GM23338 (cell line): ENCODE data around the gene POP7. TPM values are rescaled to one million over a fixed set of nuclear protein-coding genes. Genes with fewer than 3 reads are reported as not detected.

Source experiments
- ATAC-seq: fragments of 200-7000 bp; cut with Tn5 transposase; 3 replicates; pipeline ENCODE4 v1.9.1; 2020
- DNase-seq: peaks from one replicate; pipeline ENCODE4 v3.0.0-alpha.2; 2015; ENCODE audit warnings: low spot score
- H2AFZ ChIP-seq: fragments of 200-600 bp; sonication (generic); 2 replicates; pipeline ENCODE4 v1.8.0; 2016; ENCODE audit warnings: antibody characterized with exemption, mild to moderate bottlenecking, moderate library complexity
- H3F3A ChIP-seq: fragments of 200-600 bp; sonication (generic); replicated peaks from 2 replicates; pipeline ENCODE4 v1.8.0; 2017; ENCODE audit warnings: antibody characterized with exemption, mixed run types, low read depth
- H3K27ac ChIP-seq: fragments of 200-600 bp; sonication (generic); 2 replicates; pipeline ENCODE4 v1.6.1; 2016; ENCODE audit warnings: low read depth
- H3K27me3 ChIP-seq: fragments of 200-600 bp; sonication (generic); 2 replicates; pipeline ENCODE4 v1.8.0; 2016; ENCODE audit warnings: mild to moderate bottlenecking, mixed run types, moderate library complexity; ENCODE audit not compliant: insufficient read depth
- H3K36me3 ChIP-seq: fragments of 200-600 bp; sonication (generic); 2 replicates; pipeline ENCODE4 v1.8.0; 2016; ENCODE audit warnings: mild to moderate bottlenecking; ENCODE audit not compliant: insufficient read depth
- H3K4me1 ChIP-seq: fragments of 200-600 bp; sonication (generic); 2 replicates; pipeline ENCODE4 v1.8.0; 2016; ENCODE audit warnings: mild to moderate bottlenecking, moderate library complexity; ENCODE audit not compliant: insufficient read depth
- H3K4me2 ChIP-seq: fragments of 200-600 bp; sonication (generic); 2 replicates; pipeline ENCODE4 v1.7.1; 2017; ENCODE audit warnings: mixed run types
- H3K4me3 ChIP-seq: fragments of 200-600 bp; sonication (generic); 2 replicates; pipeline ENCODE4 v1.6.1; 2016; ENCODE audit warnings: mixed run types
- H3K79me2 ChIP-seq: fragments of 200-600 bp; sonication (generic); replicated peaks from 2 replicates; pipeline ENCODE4 v1.8.0; 2017; ENCODE audit warnings: mild to moderate bottlenecking; ENCODE audit not compliant: insufficient read depth
- H3K9me2 ChIP-seq: fragments of 200-600 bp; sonication (generic); 2 replicates; pipeline ENCODE4 v1.8.0; 2017; ENCODE audit not compliant: insufficient read depth
- H4K20me1 ChIP-seq: fragments of 200-600 bp; sonication (generic); replicated peaks from 2 replicates; pipeline ENCODE4 v1.8.0; 2017; ENCODE audit warnings: mild to moderate bottlenecking; ENCODE audit not compliant: insufficient read depth
- H3K27ac Mint-ChIP-seq: 2 replicates; pipeline ENCODE4 v1.8.0; 2020; ENCODE audit warnings: inconsistent platforms, mild to moderate bottlenecking, moderate library complexity, mixed read lengths
- H3K27me3 Mint-ChIP-seq: 3 replicates; pipeline ENCODE4 v1.8.0; 2022; ENCODE audit warnings: low read depth, mild to moderate bottlenecking, moderate library complexity, mixed read lengths, inconsistent platforms; ENCODE audit not compliant: insufficient read depth, poor library complexity
- H3K36me3 Mint-ChIP-seq: 3 replicates; pipeline ENCODE4 v1.8.0; 2021; ENCODE audit warnings: low read depth, mild to moderate bottlenecking, inconsistent platforms, moderate library complexity, mixed read lengths
- H3K4me1 Mint-ChIP-seq: 3 replicates; pipeline ENCODE4 v1.8.0; 2020; ENCODE audit warnings: mild to moderate bottlenecking, inconsistent platforms, mixed read lengths
- H3K4me3 Mint-ChIP-seq: 3 replicates; pipeline ENCODE4 v1.8.0; 2021; ENCODE audit warnings: moderate library complexity, mild to moderate bottlenecking, inconsistent platforms, mixed read lengths
- H3K9me3 Mint-ChIP-seq: 3 replicates; pipeline ENCODE4 v1.8.0; 2020; ENCODE audit warnings: moderate library complexity, mild to moderate bottlenecking, inconsistent platforms, mixed read lengths
- CREB1 ChIP-seq: fragments of 250-450 bp; sonication (Bioruptor Pico); IDR thresholded peaks from 2 replicates; pipeline ENCODE4 v1.5.0; 2020; ENCODE audit warnings: low read depth, mild to moderate bottlenecking, moderate library complexity
- EZH2 ChIP-seq: fragments of 200-600 bp; sonication (generic); IDR thresholded peaks from one replicate; pipeline ENCODE4 v1.8.0; 2017; ENCODE audit warnings: antibody characterized with exemption, mild to moderate bottlenecking, low read depth; ENCODE audit not compliant: unreplicated experiment
- EZH2phosphoT487 ChIP-seq: fragments of 200-600 bp; sonication (generic); IDR thresholded peaks from one replicate; pipeline ENCODE4 v1.8.1; 2018; ENCODE audit warnings: antibody characterized with exemption; ENCODE audit not compliant: unreplicated experiment
- JUNB ChIP-seq: IDR thresholded peaks from one replicate; pipeline ENCODE4 v1.6.1; 2016; ENCODE audit warnings: antibody characterized with exemption; ENCODE audit not compliant: unreplicated experiment
- NANOG ChIP-seq: IDR thresholded peaks from 2 replicates; pipeline ENCODE4 v1.6.1; 2016; ENCODE audit warnings: antibody characterized with exemption, borderline replicate concordance
- STAT1 ChIP-seq: IDR thresholded peaks from one replicate; pipeline ENCODE4 v1.6.1; 2016; ENCODE audit warnings: antibody characterized with exemption; ENCODE audit not compliant: unreplicated experiment
- ZNF114 ChIP-seq: fragments of 250-450 bp; sonication (Bioruptor Pico); IDR thresholded peaks from 2 replicates; pipeline ENCODE4 v1.5.0; 2020; ENCODE audit warnings: mild to moderate bottlenecking, moderate library complexity
- ZNF331 ChIP-seq: fragments of 250-450 bp; sonication (Bioruptor Pico); IDR thresholded peaks from 2 replicates; pipeline ENCODE4 v1.5.0; 2020; ENCODE audit warnings: low read depth, mild to moderate bottlenecking, moderate library complexity
- polyA plus RNA-seq: library from polyadenylated mRNA; unstranded; fragments of >200 nt; fragmentation: Nextera tagmentation; extraction: Ambion mirVana; gene quantifications from 2 replicates; pipeline ENCODE4 v1.2.1, GENCODE V29; 2016
- total RNA-seq: library from RNA; depleted of rRNA; stranded (reverse); fragments of >200 nt; shearing (Covaris generic); gene quantifications from 2 replicates; pipeline ENCODE4 v1.2.3, GENCODE V29; 2014
- TF ChIP-seq, protein P1 (sequence below): fragments of 250-450 bp; sonication (Bioruptor Pico); IDR thresholded peaks from 2 replicates; pipeline ENCODE4 v1.5.0; 2020; ENCODE audit warnings: mild to moderate bottlenecking, moderate library complexity
- TF ChIP-seq, protein P2 (sequence below): IDR thresholded peaks from 2 replicates; pipeline ENCODE4 v1.6.1; 2016; ENCODE audit warnings: antibody characterized with exemption
- TF ChIP-seq, protein P3 (sequence below): IDR thresholded peaks from one replicate; pipeline ENCODE4 v1.6.1; 2018; ENCODE audit warnings: antibody characterized with exemption; ENCODE audit not compliant: unreplicated experiment

The POP7 gene
- total and polyA plus RNA-seq, 2 experiments from 2014 or later = 110 to 216 TPM

- H3K27me3 ChIP-seq = peaks cover 38% of the 10 kb centered on the region
- no peaks in the 10 kb centered on the region for H3K79me2 ChIP-seq
- DNase-seq (peak; percentile 55), ATAC-seq (peak; percentile 65)
- no peak for TF ChIP-seq NANOG
- TF ChIP-seq, protein P1, sequence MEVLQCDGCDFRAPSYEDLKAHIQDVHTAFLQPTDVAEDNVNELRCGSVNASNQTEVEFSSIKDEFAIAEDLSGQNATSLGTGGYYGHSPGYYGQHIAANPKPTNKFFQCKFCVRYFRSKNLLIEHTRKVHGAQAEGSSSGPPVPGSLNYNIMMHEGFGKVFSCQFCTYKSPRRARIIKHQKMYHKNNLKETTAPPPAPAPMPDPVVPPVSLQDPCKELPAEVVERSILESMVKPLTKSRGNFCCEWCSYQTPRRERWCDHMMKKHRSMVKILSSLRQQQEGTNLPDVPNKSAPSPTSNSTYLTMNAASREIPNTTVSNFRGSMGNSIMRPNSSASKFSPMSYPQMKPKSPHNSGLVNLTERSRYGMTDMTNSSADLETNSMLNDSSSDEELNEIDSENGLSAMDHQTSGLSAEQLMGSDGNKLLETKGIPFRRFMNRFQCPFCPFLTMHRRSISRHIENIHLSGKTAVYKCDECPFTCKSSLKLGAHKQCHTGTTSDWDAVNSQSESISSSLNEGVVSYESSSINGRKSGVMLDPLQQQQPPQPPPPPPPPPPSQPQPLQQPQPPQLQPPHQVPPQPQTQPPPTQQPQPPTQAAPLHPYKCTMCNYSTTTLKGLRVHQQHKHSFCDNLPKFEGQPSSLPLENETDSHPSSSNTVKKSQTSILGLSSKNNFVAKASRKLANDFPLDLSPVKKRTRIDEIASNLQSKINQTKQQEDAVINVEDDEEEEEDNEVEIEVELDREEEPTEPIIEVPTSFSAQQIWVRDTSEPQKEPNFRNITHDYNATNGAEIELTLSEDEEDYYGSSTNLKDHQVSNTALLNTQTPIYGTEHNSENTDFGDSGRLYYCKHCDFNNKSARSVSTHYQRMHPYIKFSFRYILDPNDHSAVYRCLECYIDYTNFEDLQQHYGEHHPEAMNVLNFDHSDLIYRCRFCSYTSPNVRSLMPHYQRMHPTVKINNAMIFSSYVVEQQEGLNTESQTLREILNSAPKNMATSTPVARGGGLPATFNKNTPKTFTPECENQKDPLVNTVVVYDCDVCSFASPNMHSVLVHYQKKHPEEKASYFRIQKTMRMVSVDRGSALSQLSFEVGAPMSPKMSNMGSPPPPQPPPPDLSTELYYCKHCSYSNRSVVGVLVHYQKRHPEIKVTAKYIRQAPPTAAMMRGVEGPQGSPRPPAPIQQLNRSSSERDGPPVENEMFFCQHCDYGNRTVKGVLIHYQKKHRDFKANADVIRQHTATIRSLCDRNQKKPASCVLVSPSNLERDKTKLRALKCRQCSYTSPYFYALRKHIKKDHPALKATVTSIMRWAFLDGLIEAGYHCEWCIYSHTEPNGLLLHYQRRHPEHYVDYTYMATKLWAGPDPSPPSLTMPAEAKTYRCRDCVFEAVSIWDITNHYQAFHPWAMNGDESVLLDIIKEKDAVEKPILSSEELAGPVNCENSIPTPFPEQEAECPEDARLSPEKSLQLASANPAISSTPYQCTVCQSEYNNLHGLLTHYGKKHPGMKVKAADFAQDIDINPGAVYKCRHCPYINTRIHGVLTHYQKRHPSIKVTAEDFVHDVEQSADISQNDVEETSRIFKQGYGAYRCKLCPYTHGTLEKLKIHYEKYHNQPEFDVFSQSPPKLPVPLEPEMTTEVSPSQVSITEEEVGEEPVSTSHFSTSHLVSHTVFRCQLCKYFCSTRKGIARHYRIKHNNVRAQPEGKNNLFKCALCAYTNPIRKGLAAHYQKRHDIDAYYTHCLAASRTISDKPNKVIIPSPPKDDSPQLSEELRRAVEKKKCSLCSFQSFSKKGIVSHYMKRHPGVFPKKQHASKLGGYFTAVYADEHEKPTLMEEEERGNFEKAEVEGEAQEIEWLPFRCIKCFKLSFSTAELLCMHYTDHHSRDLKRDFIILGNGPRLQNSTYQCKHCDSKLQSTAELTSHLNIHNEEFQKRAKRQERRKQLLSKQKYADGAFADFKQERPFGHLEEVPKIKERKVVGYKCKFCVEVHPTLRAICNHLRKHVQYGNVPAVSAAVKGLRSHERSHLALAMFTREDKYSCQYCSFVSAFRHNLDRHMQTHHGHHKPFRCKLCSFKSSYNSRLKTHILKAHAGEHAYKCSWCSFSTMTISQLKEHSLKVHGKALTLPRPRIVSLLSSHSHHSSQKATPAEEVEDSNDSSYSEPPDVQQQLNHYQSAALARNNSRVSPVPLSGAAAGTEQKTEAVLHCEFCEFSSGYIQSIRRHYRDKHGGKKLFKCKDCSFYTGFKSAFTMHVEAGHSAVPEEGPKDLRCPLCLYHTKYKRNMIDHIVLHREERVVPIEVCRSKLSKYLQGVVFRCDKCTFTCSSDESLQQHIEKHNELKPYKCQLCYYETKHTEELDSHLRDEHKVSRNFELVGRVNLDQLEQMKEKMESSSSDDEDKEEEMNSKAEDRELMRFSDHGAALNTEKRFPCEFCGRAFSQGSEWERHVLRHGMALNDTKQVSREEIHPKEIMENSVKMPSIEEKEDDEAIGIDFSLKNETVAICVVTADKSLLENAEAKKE (CRISPR knock-in tag) = no peak
- TF ChIP-seq, protein P2, sequence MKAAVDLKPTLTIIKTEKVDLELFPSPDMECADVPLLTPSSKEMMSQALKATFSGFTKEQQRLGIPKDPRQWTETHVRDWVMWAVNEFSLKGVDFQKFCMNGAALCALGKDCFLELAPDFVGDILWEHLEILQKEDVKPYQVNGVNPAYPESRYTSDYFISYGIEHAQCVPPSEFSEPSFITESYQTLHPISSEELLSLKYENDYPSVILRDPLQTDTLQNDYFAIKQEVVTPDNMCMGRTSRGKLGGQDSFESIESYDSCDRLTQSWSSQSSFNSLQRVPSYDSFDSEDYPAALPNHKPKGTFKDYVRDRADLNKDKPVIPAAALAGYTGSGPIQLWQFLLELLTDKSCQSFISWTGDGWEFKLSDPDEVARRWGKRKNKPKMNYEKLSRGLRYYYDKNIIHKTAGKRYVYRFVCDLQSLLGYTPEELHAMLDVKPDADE = no peak
- no peak for TF ChIP-seq EZH2
- no peak for TF ChIP-seq JUNB
- TF ChIP-seq CREB1 (CRISPR knock-in tag) = no peak
- TF ChIP-seq ZNF114 (CRISPR knock-in tag) = no peak
- TF ChIP-seq STAT1 = no peak
- TF ChIP-seq, protein P3, sequence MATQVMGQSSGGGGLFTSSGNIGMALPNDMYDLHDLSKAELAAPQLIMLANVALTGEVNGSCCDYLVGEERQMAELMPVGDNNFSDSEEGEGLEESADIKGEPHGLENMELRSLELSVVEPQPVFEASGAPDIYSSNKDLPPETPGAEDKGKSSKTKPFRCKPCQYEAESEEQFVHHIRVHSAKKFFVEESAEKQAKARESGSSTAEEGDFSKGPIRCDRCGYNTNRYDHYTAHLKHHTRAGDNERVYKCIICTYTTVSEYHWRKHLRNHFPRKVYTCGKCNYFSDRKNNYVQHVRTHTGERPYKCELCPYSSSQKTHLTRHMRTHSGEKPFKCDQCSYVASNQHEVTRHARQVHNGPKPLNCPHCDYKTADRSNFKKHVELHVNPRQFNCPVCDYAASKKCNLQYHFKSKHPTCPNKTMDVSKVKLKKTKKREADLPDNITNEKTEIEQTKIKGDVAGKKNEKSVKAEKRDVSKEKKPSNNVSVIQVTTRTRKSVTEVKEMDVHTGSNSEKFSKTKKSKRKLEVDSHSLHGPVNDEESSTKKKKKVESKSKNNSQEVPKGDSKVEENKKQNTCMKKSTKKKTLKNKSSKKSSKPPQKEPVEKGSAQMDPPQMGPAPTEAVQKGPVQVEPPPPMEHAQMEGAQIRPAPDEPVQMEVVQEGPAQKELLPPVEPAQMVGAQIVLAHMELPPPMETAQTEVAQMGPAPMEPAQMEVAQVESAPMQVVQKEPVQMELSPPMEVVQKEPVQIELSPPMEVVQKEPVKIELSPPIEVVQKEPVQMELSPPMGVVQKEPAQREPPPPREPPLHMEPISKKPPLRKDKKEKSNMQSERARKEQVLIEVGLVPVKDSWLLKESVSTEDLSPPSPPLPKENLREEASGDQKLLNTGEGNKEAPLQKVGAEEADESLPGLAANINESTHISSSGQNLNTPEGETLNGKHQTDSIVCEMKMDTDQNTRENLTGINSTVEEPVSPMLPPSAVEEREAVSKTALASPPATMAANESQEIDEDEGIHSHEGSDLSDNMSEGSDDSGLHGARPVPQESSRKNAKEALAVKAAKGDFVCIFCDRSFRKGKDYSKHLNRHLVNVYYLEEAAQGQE = no peak
- TF ChIP-seq EZH2phosphoT487 = no peak
- TF ChIP-seq ZNF331 (CRISPR knock-in tag) = no peak
- H3K4me3 Mint-ChIP-seq = peak overlapping the region; percentile 70
- H3K4me3 ChIP-seq = peak overlapping the region; percentile 74
- H3K9me3 Mint-ChIP-seq = peaks cover 2% of the 10 kb centered on the region; the same call in 2 of the 3 replicates
- H4K20me1 ChIP-seq = no peaks in the 10 kb centered on the region
- no peaks in the 10 kb centered on the region for H3K36me3 Mint-ChIP-seq
- H3K4me1 Mint-ChIP-seq = peaks cover 7% of the 10 kb centered on the region
- peak overlapping the region; percentile 93 for H2AFZ ChIP-seq
- no peaks in the 10 kb centered on the region for H3K9me2 ChIP-seq
- H3F3A ChIP-seq = peaks cover 6% of the 10 kb centered on the region; the same call in 1 of the 2 replicates
- H3K36me3 ChIP-seq = no peaks in the 10 kb centered on the region
- peak overlapping the region; percentile 88 for H3K4me2 ChIP-seq
- H3K27ac ChIP-seq = no peak overlapping the region
- peaks cover 42% of the 10 kb centered on the region for H3K27me3 Mint-ChIP-seq
- no peak overlapping the region for H3K27ac Mint-ChIP-seq
- H3K4me1 ChIP-seq = peaks cover 9% of the 10 kb centered on the region; the same call in 1 of the 2 replicates
Measured at GRCh38 chr7:100720671-100721504, 15.0 kb downstream of the POP7 start.
